ENCODE data around the gene F7.
"Not testable (repeated sequence)": the region's sequence is repeated elsewhere in the genome, so short reads cannot be mapped to it uniquely, and the experiment has no call there.

The F7 gene

GRCh38 chr13:113098162-113098732, 7.3 kb upstream of the F7 start:
- in situ Hi-C loops (cut with MboI; ENCODE audit: low sequenced_read_pairs) = no loop called here

DNA sequence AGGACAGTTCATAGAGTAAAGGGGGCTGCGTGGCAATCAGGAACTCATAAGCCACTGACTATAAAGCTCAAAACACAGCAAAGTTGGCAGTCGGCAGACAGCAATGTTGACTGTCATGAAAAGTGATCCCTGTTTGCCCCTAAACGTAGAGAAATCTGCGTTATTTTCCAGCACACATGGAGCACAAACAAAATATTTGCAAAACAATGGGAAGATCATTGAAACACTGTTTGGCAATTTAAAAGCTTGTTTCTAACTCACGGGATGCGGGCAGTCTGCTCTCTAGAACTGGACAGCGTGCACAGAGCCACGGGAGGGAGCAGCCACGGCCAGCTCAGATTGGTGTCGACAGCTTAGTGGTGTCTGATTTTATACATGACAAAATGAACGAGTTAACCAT, 6.4 kb upstream of the F7 start:
- in situ Hi-C loops (cut with MboI; ENCODE audit: low sequenced_read_pairs) = no loop called here

GRCh38 chr13:113102302-113102701, 3.3 kb upstream of the F7 start:
- in situ Hi-C loops (cut with MboI; ENCODE audit: low sequenced_read_pairs) = not testable (repeated sequence)

DNA sequence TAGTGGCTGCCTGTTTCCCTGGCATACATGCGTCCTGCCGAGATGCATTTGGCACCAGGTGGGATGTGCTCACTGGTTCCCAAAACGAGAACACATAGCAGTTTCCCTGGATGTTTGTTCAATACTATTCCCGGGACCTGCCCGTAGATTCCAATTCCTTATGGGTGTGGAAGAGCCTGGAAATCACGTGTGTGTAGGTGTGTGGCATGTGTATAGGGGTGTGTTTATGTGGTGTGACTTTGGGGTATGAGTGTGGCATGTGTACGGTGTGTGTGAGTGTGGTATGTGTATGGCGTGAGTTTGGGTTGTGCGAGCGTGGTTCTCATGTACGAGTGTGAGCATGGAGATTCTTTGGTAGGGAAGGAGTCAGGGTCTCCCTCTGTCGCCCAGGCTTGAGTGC, 2.9 kb upstream of the F7 start:
- in situ Hi-C loops (cut with MboI; ENCODE audit: low sequenced_read_pairs) = no loop called here

GRCh38 chr13:113103646-113104045, 1.9 kb upstream of the F7 start:
- in situ Hi-C loops (cut with MboI; ENCODE audit: low sequenced_read_pairs) = no loop called here

DNA sequence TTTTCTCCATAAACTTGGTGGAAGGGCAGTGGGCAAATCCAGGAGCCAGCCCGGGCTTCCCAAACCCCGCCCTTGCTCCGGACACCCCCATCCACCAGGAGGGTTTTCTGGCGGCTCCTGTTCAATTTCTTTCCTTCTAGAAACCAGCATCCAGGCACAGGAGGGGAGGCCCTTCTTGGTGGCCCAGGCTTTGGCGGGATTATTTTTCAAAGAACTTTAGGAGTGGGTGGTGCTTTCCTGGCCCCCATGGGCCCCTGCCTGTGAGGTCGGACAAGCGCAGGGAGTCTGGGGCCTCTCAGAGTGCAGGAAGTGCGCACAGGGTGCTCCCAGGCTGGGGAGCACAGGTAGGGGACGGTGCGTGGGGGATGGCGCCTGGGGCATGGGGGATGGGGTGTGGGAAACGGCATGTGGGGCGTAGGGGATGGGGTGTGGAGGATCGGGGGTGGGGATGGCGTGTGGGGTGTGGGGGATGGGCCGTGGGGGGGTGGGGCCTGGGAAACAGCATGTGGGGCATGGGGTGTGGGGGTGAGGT, 396 bp downstream of the F7 start:
- in situ Hi-C loops (cut with MboI; ENCODE audit: low sequenced_read_pairs) = no loop called here

GRCh38 chr13:113106711-113107351, 1.2 kb downstream of the F7 start:
- in situ Hi-C loops (cut with MboI; ENCODE audit: low sequenced_read_pairs) = no loop called here

GRCh38 chr13:113108521-113108920, 2.9 kb downstream of the F7 start:
- in situ Hi-C loops (cut with MboI; ENCODE audit: low sequenced_read_pairs) = not testable (repeated sequence)

DNA sequence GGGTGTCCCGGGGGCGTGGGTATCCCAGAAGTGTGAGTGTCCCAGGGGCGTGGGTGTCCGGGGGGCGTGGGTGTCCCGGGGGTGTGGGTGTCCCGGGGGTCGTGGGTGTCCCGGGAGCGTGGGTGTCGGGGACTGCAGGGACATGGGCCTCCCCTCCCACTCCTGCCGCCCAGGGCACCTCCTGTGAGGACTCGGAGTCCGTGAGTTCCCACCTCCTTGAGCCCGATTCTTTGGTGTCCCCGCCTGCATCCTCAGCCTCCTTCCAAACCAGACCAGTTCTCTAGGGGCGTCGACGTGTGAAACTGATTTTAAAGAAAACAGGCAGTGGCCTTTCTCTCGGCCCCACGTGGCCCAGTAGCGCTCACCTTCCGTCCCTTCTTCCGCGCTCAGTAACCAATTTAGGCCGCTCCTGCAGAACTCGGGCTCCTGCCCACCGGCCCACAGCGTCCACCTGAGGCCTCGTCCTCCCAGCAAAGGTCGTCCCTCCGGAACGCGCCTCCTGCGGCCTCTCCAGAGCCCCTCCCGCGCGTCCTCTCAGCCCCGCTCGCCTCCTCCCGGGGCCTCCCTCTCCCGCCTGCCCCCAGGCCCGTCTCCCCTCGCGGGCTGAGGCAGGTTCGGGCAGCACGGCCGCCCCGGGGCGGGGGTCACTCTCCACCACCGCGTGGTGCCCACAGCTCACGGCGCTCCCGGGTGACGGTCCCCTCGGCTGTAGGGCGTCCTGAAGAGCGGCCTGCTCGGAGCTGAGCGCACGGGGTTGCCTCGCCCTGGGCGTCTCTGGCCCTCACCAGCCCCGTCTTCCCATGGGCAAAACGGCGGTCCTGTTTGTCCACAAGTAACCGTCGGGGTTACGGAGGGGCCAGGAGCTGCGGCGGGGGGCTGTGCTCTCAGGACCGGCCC, 3.8 kb downstream of the F7 start:
- in situ Hi-C loops (cut with MboI; ENCODE audit: low sequenced_read_pairs) = no loop called here

- in situ Hi-C loops (cut with MboI; ENCODE audit: low sequenced_read_pairs) = no loop called here
Observed at GRCh38 chr13:113110048-113110851, 4.7 kb downstream of the F7 start.

GRCh38 chr13:113110852-113111315, 5.3 kb downstream of the F7 start:
- in situ Hi-C loops (cut with MboI; ENCODE audit: low sequenced_read_pairs) = no loop called here

DNA sequence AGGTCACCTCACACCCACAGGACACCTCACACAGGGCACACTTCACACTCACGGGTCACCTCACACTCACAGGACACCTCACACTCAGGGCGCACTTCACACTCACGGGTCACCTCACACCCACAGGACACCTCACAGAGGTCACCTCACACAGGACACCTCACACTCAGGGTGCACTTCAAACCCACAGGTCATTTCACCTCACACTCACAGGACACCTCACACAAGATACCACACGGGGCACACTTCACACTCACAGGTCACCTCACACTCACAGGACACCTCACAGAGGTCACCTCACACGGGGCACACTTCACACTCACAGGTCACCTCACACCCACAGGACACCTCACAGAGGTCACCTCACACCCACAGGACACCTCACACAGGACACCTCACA, 6.2 kb downstream of the F7 start:
- in situ Hi-C loops (cut with MboI; ENCODE audit: low sequenced_read_pairs) = not testable (repeated sequence)

DNA sequence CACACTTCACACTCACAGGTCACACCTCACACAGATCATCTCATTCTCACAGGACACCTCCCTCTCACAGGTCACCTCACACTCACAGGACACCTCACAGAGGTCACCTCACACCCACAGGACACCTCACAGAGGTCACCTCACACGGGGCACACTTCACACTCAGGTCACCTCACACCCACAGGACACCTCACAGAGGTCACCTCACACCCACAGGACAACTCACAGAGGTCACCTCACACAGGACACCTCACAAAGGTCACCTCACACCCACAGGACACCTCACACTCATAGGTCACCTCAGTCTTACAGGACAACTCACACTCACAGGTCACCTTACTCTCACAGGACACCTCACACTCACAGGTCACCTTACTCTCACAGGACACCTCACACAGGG, 6.9 kb downstream of the F7 start:
- in situ Hi-C loops (cut with MboI; ENCODE audit: low sequenced_read_pairs) = not testable (repeated sequence)

GRCh38 chr13:113112893-113113845, 7.6 kb downstream of the F7 start:
- in situ Hi-C loops (cut with MboI; ENCODE audit: low sequenced_read_pairs) = no loop called here

DNA sequence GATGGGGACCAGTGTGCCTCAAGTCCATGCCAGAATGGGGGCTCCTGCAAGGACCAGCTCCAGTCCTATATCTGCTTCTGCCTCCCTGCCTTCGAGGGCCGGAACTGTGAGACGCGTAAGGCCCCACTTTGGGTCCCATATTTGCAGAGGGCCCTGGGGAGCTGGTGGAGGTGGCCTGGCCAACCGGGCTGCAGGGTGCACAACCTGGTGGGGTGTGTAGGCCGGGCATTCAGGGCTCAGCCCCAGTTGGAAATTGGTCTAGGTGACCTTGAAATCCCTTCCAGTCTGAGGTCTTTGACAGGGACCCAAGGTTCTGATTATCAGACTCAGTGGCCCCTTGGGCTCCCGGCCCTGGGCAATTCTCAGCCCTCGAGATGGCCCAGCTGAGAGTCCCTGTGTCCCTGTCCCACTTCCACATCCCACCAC, 8.3 kb downstream of the F7 start:
- in situ Hi-C loops (cut with MboI; ENCODE audit: low sequenced_read_pairs) = no loop called here

GRCh38 chr13:113114511-113115362, 9.1 kb downstream of the F7 start:
- in situ Hi-C loops (cut with MboI; ENCODE audit: low sequenced_read_pairs) = no loop called here

GRCh38 chr13:113115363-113116205, 10.0 kb downstream of the F7 start:
- in situ Hi-C loops (cut with MboI; ENCODE audit: low sequenced_read_pairs) = no loop called here

Data from HL-60/S4 treated with phorbol 12-myristate 13-acetate at 8.2 ng/mL for 4 days and 3 days (cell line).